Stimulated activated CD4-positive, alpha-beta T cell treated with anti-CD3 and anti-CD28 coated beads, Interleukin-2, amount 100 ng/mL, for 4 hours (primary cell): ENCODE data around the gene UROC1.

Experiments
- DNase-seq: peaks from one replicate; pipeline ENCODE4 v3.0.0-alpha.2; 2020; ENCODE audit warnings: low read depth

Gene UROC1

DNA sequence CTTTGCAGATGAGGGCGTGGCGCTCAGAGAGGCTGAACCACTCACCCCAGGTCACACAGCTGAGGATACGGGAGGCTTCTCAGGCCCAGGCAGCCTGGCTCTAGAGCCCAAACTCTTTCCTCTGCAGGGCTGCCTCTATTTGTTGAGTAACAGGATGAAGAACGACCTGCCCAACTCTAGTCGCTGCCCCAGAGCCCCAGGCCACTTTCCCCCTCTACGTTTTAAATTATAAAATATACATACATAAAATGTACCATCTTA lies 22.7 kb downstream of the UROC1 start:
- DNase-seq, result no peak

GRCh38 chr3:126494204-126494969 lies 23.2 kb downstream of the UROC1 start:
- no peak for DNase-seq

GRCh38 chr3:126493739-126494138 lies 23.8 kb downstream of the UROC1 start:
- no peak for DNase-seq

DNA sequence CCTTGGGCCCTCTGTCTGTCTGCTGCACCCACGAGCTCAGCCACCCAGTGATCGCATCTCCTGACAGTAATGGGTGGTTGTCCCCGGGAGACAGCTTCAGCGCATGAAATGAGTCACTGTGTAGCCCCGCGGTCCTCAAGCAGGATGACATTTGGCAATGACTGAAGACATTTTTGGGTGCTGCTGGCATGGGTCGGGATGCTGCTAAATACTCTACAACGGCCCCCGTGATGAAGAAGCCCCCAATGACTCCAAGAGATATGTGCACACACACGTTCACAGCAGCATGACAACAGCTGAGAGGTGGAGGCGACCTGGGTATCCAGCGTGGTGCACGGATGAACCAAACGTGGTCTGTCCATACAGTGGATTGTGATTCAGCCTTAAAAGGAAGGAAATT lies 24.5 kb downstream of the UROC1 start:
- no peak for DNase-seq

- DNase-seq, result no peak
Observed at GRCh38 chr3:126491221-126492013, 26.2 kb downstream of the UROC1 start.

GRCh38 chr3:126490619-126491018 lies 27.0 kb downstream of the UROC1 start:
- DNase-seq, result no peak

DNA sequence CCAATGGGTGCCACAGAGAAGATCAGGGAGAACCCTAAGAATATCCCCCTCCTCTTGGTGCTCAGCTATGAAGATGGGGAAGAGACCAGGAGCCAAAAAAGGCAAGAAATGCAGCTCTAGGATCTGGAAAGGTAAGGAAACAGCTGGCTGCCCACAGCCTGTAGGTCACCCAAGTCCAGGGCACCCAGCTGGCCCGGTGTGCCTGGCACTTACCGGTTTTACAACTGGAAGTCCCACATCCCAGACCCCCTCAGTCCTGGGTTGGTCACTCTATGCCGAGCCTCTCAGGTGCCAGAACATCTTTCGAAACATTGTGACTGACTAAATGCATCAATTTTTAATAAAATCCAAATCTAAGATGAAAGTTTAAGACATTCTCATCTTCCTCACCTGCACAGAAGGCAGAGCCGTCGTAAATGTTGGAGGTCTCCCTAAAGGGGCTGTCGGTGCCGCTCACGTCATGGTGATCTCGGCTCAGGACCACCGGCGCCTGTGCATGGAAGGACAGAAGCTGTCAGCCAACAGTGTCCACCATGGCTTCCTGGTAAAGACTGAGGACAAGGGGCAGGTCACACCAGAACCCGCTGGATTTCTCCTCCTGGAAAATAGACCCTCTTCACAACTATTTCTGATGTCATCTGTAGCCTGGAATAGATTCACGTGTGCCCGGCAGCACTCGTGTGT lies 28.5 kb downstream of the UROC1 start:
- DNase-seq, result no peak

DNA sequence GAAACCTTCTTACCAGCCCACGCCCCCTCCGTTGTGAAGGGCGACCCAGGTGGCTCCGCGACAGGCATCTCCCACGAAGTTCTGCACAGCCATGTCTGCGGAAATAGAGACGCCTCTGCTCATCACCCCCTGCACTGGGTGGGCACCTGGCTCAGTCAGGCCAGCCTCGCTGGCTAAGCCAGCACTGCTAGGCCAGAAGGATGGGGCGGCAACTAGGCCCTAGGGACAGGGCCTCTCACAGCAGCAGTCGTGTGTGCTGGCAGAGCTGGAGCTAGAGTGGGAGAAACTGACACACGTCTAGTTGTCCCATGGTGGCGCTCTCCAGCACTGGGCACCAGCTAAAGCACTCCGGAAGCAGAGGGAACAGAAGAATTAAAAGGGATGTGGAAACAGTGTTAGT lies 29.4 kb downstream of the UROC1 start:
- no peak for DNase-seq

DNA sequence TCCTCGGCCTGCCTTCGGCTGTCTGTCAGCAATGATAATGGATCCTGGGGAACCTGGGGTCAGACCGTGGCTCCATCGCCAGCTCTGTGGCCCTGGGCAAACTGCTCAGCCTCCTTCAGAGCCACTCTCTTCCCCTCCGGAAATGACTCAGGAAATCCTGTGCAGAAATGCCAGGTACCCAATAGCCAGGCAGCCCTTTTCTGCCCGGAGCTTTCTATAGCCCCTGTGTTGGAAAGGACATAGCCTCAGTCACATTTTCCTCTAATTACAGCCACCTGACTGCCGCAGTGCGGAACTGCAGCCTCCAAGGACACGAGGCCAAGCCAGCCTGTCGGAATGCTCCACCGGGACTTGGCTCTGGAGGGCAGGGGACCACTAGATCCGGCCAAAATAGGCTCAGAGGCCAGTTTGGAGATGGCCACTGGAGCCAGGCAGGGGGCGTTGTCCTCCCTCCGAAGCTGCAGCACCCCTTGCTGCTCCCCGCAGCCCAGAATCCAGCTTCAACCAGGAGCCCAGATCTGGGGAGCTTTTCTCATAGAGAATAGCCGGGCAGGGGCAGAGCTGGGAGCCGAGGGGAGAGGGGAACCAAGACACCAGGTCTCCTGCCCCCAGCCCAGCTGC lies 30.3 kb downstream of the UROC1 start:
- no peak for DNase-seq

DNA sequence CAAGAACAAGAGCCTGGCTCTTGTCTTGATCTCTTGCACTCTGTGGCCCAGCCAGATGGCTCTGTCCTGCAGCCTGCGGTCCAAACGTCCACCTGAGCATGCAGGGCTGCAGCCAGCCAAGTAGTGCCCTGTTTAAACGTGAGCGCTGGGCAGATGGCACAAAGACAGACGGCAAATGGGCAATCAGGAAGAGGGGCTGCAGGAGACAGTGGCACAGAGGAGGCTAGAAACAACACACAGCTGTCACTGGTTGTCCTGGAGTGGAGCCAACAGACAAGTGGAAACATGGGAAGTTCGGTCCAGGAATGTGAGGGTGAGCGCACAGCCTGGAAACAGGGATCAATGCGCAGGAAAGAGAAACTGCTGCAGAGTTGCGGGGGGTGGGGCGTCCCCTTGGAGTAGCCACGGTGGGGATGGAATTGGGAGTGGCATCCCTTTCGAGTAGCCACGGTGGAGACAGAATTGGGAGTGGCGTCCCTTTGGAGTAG lies 31.2 kb downstream of the UROC1 start:
- no peak for DNase-seq

DNA sequence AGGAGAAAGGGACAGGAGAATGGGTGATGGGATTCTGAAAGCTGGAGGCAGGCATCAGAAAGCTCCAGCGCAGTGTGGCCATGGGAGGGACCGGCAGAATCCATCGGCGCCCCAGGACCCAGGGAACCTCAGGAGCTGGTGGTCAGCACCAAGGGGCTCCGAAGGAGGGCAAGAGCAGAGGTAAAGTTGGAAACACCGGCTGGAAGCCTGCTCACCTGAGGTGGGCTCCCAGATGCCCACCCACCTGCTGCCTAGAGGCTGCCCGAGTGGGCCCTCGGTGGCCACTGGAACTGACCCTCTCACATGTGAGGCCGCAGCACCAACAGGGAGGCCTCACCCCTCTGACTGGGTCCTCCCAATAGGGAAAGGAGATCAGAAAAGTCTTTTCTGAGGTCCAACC lies 31.6 kb downstream of the UROC1 start:
- DNase-seq, result no peak

DNA sequence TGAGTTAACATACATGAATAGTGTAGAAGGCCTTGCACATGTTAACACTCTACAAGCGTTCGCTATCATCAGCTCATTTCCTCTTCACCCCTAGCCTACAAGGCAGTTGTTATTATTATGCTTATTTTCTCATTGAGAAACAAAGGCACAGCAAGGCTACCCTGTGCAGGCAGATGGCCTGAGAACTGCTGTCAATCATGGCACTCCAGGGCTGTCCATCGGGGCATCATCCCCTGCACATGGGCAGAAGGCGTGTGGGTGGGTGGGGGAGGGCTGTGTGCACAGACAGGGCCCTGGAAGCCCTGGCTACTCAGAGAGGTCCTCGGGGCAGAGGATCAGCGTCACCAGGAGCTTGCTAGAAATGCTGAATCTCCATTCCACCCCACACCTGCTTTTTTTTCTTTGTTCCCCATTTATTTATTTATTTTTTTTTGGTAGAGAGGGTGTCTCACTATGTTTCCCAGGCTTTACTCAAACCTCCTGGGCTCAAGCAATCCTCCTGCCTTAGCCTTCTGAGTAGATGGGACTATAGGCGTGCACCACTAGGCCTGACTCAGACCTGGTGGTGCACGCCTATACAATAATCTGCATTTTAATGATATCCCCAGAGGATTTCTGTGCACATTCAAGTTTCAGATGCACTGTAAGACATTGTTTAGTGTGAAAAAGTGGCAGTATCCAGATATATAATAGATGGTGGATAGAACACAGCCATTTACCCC lies 32.2 kb downstream of the UROC1 start:
- DNase-seq, result no peak

GRCh38 chr3:126484662-126485061 lies 32.9 kb downstream of the UROC1 start:
- DNase-seq, result no peak

DNA sequence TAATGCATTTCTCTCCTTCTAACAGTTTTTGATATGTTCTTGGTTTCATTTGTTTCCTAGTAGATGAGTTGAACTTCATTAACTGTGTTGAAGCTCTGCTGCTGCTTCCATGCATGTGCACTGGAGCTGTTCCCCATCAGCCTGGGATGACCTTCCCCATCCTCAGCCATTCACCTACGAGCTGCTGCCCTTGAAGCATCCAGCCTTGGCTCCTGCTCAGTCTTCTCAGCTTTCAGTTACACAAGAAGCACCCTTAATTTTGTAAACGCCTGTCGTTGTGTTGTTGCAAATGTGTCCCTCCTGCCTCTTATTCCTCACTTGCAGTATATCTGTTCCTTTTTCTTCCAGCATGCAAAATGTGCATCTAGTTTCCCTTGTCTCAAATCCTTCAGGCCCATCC lies 33.4 kb downstream of the UROC1 start:
- DNase-seq, result no peak

GRCh38 chr3:126483321-126483761 lies 34.2 kb downstream of the UROC1 start:
- DNase-seq, result no peak

DNA sequence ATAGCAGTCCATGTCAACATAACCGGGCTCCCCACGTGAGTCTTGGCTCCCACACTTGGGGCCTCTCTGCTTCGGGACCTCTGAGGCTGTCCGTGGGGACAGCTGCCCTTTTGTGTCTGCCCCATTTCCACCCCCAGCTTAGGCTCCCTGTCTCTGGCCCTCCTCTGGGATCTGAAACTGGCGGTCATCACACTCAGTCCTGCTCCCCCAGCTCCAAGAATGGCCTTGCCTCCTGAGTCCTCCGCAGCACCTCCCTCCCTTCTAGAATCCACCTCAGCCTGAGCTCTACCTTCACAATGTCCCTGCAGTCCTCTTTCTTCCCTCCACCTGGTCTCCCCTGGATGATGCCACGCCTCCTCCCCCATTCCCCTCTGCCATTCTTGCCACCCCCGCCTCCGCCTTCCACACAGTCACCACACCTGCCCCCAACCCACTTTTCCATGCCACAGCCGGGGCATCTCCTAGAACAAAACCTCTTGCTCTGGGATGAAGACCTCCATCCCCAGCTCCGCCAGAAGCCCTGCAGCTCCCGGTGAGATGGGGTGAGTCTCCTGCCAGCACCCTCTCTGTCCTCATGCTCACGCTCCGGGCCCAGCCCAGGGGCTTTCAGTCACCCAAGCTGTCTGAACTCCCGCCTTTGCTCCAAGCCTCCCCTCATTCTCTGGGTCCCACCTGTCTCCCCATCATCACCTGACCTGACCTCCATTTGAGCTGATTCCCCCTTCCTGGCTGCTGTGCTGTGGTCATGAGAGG lies 34.9 kb downstream of the UROC1 start:
- no peak for DNase-seq

- no peak for DNase-seq
Observed at GRCh38 chr3:126481808-126482502, 35.6 kb downstream of the UROC1 start.

GRCh38 chr3:126480861-126481260 lies 36.7 kb downstream of the UROC1 start:
- no peak for DNase-seq

DNA sequence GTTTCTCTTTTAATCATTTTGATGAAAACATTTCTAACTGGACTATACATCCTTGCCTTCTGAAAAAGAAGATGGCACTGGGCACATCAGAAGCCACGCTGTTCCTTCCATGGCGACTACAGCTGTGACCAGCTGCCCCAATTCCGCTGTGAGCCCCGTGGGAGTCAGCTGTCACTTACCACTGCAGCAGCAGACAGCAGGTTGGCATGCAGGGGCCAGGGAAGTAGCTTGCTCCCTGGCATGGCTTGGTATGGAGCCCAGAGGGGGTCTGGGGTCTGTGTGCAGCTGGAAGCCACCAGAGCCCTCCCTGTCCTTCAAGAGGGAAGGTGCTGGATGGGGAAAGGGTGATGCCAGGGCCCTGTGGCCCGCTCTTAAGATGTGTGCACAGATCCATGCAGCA lies 37.4 kb downstream of the UROC1 start:
- DNase-seq, result no peak

DNA sequence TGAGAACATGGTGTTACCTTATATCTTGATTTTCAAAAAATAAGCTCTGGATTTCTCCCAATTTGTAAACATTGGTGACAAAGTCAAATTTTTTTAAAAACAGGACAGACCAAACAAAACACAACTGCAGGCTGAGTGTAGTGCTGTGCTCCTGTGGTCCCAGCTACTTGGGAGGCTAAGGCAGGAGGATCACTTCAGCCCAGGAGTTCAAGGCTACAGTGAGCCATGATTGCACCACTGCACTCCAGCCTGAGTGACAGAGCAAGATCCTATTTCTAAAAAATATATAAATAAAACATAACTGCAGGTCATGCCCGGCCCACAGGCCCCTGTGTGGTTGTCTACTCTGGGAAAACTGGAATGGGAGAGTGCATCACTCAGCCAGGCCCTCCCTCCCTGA lies 37.9 kb downstream of the UROC1 start:
- DNase-seq, result no peak
